GM23338 (cell line): ENCODE results near the gene ARHGAP10.

ENCODE experiments used
- POLR2AphosphoS5 ChIP-seq: IDR thresholded peaks from 2 replicates; pipeline ENCODE4 v1.6.1; 2016; ENCODE audit warnings: antibody characterized with exemption, low read depth
- TF ChIP-seq, protein P1 (sequence below), 2 experiments: fragments of 200-600 bp in 1 of 2; sonication (generic) in 1 of 2; conservative IDR thresholded peaks; 2 replicates each; pipeline versions ENCODE4 v1.5.1 to v1.6.1; 2016 to 2017; ENCODE audit warnings: antibody characterized with exemption in 2 of 2, low read depth in 2 of 2, mild to moderate bottlenecking in 2 of 2, moderate library complexity in 1 of 2

DNA sequence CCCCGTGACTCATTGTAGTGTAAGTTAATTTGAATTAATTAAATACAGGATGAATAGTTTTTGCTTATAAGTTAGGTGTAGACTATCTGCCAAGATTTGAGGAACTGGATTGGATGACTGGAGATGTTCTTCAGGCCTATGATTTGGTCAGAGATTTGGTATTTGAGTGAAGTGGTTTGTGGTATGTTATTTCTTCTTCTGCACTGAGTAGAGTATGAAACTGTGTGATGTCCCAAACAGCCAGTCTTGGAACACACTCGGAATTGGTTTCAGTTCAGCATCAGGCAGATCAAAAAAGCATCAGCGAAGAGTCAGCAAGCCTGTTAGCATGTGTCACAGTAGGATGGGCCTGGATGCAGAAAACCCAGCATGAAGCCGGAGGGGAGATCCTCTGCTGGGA, 294.1 kb downstream of the ARHGAP10 start:
- no peak for TF ChIP-seq POLR2AphosphoS5
- TF ChIP-seq, protein P1, sequence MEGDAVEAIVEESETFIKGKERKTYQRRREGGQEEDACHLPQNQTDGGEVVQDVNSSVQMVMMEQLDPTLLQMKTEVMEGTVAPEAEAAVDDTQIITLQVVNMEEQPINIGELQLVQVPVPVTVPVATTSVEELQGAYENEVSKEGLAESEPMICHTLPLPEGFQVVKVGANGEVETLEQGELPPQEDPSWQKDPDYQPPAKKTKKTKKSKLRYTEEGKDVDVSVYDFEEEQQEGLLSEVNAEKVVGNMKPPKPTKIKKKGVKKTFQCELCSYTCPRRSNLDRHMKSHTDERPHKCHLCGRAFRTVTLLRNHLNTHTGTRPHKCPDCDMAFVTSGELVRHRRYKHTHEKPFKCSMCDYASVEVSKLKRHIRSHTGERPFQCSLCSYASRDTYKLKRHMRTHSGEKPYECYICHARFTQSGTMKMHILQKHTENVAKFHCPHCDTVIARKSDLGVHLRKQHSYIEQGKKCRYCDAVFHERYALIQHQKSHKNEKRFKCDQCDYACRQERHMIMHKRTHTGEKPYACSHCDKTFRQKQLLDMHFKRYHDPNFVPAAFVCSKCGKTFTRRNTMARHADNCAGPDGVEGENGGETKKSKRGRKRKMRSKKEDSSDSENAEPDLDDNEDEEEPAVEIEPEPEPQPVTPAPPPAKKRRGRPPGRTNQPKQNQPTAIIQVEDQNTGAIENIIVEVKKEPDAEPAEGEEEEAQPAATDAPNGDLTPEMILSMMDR (conservative IDR thresholded peaks at IDR 0.05; ENCODE audit: low read depth in 2 of 2), result no peak
